Stimulated activated CD8-positive, alpha-beta memory T cell treated with anti-CD3 and anti-CD28 coated beads, Interleukin-15, amount 100 ng/mL, for 48 hours (primary cell): ENCODE measurements around the gene THBS4.

ENCODE experiments used
- DNase-seq, 2 donors: peaks; one replicate each; pipeline ENCODE4 v3.0.0-alpha.2; 2020; ENCODE audit warnings: low read depth in 2 of 2

THBS4 gene

DNA sequence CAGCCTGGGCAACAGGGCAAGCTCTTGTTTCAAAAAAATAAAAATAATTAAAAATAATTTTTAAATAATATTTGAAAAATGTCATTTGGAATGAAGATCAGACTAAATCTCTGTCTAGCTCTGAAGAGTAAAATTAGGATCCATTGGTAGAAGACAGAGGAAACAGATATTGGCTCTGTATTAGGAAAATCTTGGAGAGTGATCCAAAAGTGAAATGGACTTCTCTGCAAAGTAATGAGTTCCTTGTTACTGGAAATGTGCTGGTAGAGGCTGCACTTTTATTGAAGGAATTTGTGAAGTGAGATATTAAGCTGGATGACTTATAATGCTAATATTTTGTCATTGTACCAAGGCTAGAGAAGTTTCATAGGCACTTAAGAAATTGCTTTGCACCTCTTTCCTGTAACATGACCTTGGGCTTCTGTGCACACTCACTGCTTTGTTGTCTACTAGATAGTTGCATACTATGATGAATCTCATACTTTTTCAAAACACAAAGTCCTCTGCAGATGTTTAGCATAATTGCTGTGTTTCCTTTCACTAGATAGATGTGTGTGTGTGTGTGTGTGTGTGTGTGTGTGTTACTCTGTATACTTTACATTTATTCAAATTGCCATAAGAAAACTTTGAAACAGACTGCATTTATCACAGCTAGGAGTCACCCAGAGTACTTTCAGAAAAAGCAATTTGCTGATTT, 13.1 kb downstream of the THBS4 start:
- no peak for DNase-seq

DNA sequence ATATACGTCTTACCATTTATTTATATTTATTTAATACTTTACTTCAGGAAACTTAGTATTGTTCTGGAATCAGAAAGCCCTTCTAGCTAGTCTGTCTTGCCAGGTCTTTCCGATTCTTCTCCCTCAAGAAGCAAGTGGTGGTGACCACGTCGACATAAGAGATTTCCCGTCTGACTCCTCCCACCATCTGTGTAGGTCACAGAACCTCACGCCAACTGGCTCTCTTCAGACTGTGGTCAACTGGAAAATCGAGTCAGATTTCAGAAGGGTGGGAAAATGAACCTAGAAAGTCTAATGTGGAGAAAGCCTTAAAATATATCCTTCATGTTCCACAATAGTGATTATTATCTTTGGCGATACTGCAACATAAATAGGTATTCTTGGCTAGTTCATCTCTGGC, 17.3 kb downstream of the THBS4 start:
- no peak for DNase-seq

DNA sequence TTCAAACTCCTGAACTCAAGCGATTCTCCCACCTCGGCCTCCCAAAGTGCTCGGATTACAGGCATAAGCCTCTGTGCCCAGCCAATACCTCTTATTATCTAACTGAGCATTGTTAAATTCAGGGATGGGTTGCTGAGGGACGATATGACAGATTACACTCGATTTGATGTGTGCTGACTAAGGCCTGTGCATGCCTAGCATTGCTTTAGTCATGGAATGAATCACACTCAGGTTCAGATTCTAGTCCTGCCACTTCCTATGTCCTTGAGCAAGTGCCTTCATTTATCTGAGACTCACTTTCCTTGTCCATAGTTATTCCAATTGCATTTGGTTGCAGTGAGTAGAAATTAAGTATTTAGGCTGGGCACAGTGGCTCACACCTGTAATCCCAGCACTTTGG, 19.5 kb downstream of the THBS4 start:
- DNase-seq = no peak

DNA sequence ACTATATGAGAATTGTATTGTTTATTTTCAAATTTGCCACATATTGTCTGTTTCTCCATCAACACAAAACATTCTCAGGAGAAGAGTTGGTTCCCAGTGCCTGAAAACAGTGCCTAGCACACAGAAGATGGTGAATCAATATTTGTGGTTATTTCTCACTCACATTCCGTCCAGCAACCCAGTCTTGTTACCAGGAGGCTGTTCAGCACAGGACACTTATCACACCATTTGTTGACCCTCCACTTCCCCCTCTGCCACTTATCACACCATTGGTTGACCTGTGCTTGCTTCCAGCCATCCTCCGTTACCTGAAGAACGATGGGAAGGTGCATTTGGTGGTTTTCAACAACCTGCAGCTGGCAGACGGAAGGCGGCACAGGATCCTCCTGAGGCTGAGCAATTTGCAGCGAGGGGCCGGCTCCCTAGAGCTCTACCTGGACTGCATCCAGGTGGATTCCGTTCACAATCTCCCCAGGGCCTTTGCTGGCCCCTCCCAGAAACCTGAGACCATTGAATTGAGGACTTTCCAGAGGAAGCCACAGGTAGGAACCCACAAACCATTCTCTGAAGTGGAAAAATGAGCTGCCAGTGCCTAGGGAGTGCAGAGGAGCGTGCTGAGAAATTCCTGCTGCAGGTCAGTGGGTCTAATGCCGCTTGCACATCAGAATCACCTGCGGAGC, 20.5 kb downstream of the THBS4 start:
- no peak for DNase-seq

DNA sequence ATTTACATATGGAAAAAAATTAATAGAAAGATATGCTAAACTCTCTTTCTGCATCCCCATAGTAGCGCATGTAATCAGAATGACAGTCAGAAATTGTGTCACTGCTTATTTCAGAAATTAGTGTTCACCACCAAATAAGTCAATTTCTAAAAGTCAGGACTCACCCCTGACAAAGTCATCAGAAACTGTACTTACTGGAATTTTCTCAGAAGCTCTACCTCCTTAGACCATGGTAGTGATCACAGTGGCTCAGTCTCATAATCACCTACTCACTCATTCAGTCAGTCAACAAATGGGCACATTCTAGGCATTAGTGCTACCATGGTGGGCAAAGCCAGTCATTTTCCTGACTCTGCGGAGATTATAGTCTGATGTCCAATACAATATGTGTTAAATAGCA, 22.0 kb downstream of the THBS4 start:
- no peak for DNase-seq

DNA sequence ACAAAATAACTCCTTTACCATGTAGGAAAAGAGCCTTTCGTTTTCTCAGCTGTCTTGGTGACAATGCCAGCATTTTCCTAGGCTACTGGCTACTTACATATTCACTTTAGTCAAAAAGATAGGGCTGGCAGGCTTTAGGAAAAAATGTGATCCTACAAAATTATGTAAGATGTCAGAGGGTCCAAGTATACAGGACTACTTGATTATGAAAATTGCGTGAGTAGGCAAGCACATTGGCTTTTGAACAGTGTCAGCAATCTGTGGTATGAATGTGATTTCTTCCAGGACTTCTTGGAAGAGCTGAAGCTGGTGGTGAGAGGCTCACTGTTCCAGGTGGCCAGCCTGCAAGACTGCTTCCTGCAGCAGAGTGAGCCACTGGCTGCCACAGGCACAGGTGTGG, 22.8 kb downstream of the THBS4 start:
- no peak for DNase-seq

DNA sequence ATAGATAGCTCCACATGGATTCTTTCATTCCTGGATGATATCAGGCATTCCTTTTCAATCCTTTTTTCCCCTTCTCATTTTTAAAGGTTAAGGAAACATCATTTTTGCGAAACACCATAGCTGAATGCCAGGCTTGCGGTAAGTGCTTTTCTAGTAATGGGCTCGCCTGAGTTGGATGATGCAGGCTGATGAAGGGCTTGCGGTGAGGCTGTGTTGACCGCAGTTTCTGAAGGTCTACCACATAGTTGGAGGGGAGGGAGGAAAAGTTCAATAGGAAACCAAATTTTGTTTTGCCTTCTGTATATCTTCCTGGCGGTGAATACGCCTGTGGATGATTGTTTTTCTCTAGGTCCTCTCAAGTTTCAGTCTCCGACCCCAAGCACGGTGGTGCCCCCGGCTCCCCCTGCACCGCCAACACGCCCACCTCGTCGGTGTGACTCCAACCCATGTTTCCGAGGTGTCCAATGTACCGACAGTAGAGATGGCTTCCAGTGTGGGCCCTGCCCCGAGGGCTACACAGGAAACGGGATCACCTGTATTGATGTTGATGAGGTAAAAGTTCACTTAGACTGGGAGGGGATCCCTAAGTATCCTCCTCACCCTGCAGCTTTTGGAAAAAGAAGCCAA, 24.3 kb downstream of the THBS4 start:
- DNase-seq = no peak

DNA sequence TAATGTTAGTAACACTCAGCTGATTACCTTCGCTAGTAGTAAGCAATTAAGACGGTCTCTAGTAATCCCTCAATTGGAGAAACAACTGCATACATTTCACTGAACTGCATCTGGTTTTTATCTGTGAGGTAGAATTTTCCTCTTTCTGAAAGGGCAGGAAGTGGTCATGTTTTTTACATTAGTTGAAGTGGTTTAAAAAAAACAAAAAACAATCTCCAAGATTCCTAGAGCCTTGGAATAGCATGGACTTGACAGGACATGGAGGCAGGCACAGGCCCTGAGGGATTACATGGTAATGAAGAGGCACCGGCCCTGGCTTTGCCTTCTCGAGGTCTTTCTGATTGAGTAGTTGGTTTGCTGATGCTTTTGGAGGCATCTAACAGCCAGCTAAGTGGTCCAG, 25.8 kb downstream of the THBS4 start:
- DNase-seq = no peak

DNA sequence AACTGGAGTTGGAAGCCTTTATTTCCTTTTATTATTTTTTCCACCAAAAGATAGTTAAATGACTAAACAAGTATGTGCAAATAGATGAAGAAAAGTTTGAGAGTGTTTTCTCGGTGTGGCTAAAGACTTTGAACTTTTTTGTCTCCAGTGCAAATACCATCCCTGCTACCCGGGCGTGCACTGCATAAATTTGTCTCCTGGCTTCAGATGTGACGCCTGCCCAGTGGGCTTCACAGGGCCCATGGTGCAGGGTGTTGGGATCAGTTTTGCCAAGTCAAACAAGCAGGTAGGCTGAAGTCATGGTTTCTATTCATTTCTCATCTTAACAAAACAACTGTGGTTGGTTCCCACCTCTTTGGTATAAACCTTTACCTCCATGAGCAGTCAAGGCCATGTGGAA, 26.4 kb downstream of the THBS4 start:
- no peak for DNase-seq

DNA sequence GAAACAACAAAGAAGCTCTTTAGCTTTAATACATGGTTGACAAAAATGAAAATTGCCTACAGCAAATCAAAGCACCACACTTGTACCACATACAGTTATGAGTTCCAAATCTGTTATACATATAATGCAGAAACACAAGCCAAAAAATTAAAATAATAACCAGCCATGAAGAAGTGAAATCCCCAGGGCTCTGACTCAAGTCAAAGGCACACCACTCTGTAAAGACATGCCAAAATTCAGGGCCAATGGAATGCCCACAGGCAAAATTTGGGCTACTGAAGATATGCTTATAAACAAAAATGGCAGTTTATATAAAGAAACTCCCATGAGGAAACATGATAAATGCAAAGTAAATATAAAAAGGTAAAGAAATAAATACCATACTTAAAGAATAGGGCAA, 29.0 kb downstream of the THBS4 start:
- no peak for DNase-seq

DNA sequence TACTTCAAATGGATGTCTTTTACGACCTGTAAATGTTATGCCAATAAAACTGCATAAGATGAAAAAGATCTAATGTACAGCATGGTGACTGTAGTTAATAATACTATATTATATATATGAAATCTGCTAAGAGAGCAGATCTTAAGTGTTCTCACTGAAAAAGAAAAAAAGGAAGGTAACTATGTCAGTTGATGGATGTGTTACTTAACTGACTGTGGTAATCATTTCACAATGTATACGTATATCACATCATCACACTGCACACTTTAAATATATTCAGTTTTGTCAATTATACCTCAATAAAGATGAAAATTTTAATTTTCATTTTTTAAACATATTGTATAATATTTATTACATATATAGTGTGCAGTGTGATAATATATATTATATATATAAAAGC, 31.9 kb downstream of the THBS4 start:
- DNase-seq = no peak

DNA sequence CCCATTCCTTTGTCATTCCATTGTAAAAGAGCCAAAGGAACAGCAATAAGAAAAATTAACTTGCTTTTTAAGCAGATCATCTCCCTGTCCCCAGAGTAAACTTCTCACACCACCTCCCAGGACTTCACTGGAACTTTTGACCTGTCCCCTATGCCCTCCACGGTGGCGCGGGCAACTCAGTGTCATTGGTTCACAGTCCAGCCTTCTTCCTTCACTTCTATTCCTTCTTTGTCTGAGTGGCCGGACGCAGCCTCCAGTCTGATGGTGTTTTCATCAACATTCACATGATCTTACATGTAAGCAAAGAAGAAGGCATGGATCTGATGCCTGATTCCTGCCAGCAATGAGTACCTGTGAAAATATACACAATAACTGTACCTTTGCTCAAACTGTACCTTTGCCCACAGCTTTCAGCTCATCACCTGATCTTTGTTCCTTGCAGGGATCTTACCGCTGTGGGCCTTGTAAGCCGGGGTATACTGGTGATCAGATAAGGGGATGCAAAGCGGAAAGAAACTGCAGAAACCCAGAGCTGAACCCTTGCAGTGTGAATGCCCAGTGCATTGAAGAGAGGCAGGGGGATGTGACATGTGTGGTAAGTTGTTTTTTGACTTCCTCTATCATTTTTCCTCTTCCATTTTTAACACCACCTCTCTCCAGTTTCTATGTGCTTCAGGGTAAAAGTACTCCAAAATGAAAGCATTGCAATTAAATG, 32.5 kb downstream of the THBS4 start:
- DNase-seq = no peak

DNA sequence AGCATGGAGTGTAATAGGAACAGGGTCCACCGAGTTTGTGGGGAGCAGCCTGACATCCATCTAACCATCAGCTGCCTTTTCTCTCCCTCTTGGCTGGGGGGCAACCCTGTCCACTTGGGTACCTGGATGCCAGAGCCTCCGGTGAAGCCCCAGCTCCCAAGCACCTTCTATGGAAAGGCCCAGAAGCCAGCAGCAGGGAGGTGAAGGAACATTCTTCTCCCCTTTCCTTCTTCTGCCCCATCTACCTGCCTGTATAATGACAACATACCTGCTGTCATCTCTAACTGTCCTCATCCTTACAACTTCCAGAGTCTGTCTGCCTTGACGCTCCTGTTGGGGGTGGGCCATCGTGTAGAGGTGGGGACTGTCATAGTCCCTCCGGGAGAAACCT, 33.1 kb downstream of the THBS4 start:
- DNase-seq = no peak

DNA sequence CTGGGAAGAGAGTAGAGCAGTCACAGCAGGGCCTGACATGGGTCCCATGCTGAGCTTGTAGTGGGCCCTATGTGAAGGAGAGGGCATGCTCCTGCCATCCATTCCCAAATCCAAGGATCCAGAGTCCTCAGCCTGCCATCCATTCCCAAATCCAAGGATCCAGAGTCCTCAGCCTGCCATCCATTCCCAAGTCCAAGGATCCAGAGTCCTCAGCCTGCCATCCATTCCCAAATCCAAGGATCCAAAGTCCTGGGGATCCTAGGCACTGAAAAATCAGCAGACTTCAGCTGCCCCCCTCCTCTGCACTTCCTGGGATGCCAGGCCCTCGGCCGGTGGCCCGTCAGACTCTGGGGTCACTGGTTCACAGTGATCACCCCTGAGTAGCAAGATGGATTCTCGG, 33.6 kb downstream of the THBS4 start:
- DNase-seq = no peak

DNA sequence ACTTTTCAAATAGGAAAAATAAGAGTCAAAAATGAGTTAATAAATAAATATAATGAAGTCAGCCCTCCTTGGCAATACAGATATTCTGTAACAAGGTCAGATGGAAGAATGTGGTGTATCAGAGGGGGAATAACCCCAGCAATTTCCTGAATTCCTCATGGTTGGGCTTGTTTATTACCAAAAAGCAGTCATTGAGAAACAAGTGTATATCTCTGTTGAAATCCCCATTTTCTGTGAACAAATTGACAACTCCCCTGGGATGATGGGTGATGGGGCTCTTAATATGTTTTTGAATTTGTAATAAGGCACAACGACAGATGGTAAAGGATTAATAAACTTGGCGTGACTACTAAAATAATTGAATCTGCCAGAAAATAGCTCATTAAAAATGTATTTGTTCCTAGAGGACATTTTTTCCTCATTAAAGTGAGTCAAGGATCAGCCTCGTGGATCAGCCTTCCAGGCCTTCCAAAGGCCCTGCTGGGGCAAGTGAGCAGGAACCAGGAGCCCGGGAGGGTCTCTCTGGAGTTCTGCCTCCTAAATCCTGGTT, 34.2 kb downstream of the THBS4 start:
- no peak for DNase-seq

DNA sequence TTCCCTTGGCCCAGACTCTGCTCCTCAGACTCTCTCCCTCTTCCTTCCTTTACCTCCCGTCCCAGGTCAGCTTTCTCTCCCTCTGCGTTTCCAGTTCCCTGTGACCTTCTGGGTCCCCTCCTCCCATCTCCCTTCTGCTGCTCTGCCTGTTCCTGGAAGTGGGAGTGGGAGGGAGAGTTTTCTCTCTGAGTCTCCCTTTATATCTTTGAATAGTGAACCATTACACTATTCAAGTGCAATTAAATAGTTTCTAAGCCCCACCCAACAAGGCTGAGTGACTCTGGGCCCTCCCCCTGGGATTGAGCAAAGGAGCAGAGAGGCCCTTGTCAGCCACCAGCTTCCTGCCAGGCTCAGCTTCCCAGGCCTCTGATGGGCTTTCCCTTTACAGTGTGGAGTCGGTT, 34.8 kb downstream of the THBS4 start:
- DNase-seq = no peak

DNA sequence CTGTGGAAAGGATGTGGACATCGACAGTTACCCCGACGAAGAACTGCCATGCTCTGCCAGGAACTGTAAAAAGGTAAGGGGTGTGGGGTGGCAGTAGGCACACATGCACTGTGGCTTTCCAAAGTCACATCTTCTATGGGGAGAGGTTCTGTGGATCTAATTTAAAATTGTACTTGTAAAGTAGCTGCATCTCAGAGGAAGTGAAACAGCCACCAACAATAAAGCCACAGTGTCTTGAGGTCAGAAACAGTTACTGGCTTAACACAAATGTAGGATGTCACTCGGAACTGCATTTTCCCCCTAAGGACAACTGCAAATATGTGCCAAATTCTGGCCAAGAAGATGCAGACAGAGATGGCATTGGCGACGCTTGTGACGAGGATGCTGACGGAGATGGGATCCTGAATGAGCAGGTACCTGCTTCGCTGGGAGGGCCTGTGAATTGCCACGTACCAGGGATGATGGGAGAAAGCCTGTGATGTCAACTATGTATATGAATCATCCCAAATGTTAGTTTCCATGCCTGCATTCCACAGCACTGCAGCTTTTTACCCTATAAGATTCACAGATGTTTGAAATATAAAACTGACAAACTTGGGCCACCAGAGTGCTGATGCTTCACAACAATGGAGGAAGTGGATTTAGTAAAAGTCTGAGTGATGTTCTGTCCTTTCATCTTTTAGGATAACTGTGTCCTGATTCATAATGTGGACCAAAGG, 35.3 kb downstream of the THBS4 start:
- no peak for DNase-seq

DNA sequence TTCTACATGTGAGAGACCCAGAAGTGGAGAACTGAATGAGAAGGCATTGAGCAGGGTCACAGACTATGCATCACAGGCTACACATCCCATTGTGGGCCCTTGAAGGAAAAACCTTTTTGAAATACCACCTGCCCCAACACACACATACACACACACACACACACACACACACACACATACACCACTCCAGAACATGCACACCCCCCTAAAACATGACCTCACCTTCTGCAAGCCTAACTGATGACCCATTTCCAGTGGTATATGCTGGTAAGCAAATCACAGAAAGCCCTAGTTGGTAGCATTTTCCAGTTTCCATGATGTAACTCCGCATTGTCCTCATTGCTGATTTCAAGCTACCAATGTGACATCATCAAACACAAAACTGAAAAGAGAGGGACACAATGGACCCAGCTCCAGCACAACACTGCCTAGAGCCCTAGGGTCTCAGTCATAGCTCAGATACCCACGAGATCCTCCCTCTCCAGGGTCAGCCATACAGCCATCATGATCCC, 36.4 kb downstream of the THBS4 start:
- DNase-seq = no peak

DNA sequence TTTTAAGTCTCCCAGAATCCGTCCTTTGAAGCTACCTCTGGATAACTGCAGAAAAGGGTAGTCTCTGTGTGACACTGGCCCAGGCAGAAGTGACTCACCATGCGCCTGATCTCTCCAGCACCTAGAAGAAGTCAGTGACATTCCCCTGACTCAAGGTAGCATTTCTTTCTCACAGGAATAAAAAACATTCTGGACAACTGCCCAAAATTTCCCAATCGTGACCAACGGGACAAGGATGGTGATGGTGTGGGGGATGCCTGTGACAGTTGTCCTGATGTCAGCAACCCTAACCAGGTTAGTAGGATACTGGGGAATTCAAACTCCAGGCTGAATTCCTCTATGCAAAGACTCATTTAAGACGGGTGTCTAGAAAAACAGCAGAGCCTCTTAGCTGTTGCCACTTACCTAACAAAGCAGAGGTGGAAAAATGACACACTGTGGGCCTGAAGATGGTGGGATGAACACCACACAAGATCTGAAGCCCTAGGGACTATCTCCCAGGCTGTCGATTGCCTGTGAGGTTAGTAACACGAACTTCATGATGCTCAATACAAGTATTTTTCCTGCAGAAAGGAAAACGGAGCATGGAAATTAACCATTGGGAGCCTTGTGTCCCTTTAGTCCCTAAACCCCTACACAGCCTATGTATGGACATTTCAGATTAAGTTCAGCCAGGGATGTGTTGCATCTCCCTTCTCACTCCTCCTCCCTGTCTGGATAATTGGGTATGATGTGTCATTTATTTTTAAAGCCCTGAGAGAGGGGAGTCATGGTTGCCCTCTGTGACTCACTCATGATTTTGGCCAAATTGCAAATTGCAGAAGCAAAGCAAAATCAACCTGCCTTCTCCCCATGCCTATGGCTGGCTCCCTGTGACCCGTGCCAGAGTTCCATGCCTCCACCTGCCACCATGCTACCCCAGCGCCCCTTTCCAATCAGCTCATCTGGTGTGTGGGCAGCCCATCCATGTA, 37.2 kb downstream of the THBS4 start:
- DNase-seq = no peak
